GM18526 (cell line): Measurements from ENCODE around the gene ELMO1.

Experiments
- POLR2A ChIP-seq: IDR thresholded peaks from 3 replicates; pipeline ENCODE4 v1.6.1; 2011; ENCODE audit not compliant: insufficient read length; ENCODE audit errors: extremely low read depth

The ELMO1 gene

DNA sequence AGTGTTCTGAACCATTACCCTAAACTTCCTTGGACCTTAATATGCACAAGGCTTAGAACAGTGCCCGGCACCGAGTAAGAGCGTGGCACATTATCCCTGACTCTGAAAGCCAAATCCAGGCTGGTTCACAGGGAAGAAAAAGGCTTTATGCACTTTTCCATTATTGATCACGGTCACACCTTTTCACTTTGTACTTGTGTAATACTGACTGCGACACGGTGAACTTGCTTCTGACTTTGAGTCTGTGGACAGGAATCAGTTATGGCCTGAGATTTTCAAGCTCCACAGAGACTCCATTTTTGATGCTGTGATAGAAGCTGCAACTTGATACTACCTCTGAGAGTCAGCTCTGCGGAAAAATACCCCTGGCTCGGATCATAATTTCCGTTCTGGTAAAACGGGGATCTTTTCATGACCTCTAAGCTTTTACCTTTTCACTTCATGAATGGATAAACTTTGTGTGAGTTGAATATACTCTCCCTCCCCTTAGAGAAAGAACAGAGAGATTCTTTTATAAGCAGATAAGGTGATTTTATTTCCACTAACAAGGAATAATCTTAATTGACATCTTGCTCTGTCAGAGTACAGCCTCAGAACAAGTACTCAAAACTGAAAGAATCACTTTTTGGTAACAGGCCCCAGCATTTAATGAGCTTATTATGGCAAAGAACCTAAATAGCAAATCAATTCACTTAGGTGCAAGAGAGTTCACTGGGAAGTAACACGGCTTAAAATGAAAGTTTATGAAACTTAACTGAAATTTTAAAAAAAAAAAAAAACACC lies 88.8 kb downstream of the ELMO1 start:
- no peak for TF ChIP-seq POLR2A

DNA sequence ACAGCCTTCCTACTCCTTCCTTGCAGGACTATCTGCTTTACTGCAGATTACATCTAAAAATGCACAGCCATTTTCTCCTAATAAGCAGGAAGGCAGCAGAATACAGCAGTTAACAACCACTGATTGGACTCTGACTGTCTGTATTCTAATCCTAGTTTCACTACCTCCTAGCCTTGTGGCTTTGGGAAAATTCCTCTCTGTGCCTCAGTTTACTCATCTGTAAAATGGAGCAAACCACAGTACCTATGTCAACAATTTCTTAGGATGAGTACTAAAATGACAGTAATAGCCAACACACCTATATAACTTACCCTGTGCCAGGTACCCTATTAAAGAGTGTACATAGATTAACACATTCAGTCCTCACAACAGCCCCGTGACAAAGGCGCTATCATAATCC lies 89.5 kb downstream of the ELMO1 start:
- TF ChIP-seq POLR2A: no peak

DNA sequence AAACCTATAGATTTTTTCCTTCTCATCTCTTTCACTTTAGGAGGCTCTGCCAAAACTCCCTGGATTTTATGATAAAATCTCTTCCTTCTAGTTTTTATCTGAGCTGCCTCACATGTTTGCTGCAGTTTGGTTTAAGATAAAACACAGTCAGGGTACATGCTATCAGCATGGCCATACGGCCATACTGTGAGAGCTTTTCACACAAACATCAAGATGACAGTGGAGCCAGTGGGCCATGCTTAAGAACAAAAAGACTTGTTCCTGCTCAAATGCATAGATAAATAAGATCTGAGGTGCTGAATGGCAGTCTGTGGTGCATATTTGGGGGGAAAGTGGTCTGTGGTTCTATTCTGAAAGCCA lies 91.0 kb downstream of the ELMO1 start:
- no peak for TF ChIP-seq POLR2A

DNA sequence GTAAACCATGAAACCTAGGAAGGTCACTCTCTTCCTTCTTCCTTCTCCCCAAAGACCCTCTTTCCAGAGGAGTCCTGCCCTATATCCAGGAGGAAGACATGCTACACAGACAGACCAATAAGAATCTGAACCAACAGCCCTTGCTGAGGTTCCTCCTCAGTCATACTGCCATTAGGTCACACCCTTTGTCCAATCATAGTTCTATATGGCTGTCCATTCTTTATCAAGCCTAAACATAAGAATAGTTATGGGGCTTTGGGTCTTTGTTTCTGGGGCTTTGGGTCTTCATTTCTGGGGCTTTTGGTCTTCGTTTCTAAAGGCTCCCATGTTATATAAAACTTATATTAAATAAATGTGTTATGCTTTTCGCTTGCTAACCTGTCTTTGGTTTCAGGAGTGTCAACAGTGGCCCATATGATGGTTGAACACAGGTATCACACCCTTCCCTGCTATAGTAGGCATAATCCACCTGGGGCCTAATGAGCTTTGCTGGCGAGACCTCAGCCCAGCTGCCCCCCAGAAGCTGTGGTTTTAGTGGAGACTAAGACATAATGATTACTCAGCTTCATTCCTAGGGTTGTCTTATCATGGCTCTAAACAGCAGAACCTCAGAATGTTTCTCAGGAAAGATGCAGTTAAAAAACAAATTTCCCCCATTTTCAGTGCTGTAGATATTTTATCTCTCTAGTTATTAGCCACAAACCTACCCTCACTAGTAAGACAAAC lies 91.6 kb downstream of the ELMO1 start:
- no peak for TF ChIP-seq POLR2A

DNA sequence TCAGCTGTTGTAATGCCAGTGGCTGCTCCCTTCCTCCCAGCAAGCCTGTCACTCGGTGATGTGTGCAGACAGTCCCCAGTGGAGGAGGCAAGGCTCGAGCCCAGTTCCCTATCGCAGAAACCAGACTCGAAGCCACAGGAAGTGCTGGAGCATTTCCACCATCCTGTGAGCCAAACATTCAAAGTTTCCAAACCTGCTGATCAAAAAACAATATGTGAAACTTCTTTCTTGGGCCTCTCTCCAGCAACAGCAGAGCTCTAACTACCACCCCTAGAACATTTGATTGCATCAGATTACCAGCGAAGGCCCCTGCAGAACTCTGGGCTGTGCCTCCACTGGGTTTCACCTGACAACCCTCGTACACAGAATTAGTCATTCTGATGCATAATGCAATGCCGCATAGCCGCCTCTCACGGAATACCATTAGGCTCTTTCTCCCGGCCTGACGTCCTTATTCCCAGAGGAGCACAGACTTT lies 94.0 kb downstream of the ELMO1 start:
- no peak for TF ChIP-seq POLR2A

DNA sequence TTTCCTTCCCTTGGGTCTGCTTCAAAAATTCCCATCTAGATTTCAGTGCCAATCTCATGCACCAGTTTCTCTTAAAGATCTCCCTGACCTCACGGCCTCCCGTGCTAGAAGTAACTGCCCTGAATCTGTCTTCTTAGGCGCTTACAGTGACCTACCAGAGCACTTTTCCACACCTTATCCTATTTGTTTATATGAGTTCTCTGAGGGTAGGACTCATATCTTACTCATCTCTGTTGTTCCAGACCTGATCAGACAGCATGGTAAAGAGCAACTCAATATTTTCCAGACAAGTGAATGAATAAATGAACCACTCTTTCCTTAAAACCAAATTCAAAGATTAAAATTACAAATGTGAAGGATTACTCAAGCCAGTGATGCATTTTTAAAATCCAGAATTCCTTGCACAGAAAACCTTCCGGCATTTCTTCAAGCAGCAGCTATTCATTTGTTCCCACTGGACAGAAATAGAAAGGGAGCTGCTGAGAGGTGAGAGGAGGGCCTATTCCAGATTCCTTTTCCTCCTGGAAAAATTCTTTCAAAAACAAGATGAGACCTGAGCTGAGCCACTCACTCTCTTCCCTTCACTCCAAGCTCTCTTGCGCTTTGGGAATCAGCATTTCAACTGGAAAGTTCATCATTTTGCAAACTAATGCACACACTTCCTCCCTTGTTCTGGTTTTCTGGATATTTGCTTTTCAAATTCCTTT lies 94.6 kb downstream of the ELMO1 start:
- no peak for TF ChIP-seq POLR2A

DNA sequence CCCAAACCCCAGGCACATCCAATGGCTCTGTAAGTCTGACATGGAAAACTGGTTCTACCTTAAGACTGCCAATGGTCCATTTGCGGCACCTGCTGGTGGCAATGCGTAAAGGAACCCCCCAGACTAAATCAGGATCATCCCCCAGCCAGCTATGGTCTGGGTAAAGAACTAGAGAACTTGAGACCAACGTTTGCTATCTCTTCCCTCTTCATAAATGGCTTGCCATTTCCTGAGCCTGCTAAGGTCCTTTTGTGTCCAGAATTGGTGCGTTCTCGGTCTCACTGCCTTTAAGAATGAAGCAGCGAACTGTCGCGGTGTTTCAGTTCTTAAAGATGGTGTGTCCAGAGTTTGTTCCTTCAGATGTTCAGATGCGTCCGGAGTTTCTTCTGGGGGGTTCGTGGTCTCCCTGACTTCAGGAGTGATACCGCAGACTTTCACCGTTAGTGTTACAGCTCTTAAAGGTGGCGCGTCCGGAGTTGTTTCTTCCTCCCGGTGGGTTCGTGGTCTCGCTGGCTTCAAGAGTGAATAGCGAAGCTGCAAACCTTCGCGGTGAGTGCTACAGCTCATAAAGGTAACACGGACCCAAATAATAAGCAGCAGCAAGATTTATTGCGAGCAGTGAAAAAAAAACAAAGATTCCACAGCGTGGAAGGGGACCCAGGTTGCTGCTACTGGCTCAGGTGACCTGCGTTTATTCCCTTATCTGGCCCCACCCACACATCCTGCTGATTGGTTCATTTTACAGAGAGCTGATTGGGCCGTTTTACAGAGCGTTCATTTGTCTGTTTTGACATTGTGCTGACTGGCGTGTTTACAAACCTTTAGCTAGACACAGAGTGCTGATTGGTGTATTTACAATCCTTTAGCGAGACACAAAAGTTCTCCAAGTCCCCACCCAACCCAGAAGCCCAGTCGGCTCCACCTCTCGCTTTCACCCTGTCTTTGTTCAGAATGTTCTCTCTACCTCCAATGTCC lies 95.4 kb downstream of the ELMO1 start:
- no peak for TF ChIP-seq POLR2A

DNA sequence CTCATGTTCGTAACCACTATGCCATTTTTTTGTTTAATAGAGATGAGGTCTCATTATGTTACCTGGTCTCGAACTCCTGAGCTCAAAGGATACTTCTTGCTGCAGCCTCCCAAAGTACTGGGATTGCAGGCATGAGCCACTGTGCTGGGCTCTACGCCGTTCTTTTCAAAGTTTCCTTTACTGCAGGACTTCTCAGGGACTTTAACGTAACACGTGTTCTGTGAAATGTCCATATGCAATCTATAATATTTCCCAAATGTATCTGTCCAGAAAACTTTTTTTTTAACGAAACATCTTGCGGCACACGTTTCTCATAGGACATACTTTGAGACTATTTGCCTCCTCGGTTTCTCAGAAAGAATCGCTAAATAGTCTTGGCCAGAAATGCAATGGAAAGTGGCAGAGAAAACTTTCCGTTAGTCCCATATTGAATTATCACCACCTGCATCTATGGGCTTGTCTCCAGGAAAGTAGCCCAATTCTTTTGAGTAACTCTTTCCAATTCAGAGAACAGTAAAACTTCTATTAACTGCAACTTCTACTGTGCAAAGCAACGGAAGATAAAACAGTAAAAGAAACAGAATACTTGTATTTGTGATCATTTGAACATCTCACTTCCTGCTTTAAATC lies 96.3 kb downstream of the ELMO1 start:
- no peak for TF ChIP-seq POLR2A

DNA sequence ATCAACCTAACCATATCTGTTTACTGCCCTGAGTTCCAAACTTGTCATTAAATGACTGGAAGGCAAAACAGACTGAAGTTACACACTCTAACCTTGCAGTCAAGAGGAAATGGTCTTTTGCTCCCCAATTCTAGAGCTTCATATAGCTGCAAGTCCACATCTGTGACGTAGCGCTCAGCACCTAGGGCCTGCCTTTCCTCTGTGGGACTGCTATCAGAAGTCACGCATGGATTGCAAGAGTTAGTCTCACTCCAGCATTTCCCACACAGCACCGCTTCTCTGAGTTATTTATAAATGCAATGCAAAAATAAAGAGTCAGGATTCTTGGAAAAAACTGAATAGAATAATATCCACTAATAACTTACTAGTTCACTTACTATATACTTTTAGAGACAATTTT lies 96.9 kb downstream of the ELMO1 start:
- TF ChIP-seq POLR2A: no peak

DNA sequence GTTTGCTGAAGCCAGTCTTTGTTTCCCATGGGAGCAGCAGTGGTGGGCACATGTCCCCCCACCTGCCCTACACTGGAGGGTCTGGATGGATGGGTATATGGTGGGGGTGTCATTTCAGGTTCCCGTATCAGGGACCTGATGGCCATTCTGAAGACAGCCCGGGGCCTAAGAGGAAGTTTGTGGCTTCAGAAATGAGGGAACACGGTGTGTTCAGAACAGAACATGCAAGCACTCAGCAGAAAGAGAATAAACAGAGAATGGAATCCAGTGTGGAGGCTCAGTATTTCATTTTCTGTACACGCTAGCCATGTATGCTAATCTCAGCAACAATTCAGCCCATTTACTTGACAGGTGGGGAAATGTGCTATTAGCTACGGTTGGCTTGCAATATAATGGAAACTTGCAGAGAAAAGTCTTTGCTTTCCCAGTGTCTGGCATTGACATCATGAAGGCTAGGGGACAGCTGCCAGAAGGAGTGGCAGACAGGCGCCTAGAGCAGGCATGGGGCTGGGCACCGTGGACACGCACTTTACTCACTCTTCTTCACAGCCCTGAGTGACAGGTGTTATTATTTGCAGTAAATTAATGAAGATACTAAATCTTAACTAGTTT lies 98.6 kb downstream of the ELMO1 start:
- no peak for TF ChIP-seq POLR2A

DNA sequence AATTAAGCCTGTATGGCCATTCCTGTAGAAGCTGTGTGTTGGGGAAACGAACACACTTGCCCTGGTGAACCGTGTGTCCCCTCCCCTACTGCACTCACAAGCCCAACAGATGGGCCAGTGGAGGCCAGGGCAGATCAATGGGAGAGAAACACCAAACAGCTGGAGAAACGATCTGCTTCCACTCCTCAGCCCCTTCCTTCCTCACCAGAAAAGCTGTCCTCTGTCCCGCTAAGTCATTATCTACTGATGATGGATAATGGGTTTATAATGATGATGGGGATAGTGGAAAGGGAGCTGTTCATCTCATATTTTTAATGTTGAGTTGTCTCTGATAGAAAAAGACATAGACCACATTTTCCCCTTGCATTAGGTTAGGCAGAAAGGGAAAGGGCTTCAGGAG lies 99.7 kb downstream of the ELMO1 start:
- no peak for TF ChIP-seq POLR2A

DNA sequence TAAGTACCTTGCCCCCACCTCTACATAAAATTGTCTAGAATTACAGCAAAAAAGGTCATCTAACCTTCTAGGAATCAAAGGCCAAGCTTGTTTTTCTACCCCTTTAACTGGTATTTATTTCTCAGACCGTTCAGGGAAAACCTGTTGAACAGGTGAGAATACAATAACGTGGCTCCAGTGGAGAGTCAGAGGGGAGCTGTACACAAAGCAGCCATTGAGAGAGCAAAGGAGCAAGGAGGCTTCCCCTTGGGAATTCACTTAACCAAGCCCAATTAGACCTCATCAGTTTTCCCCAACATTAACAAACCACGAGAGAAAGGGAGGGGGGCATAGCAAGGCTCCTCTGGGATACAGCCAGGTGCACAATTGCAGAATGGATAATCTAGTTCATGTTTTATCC lies 101.9 kb downstream of the ELMO1 start:
- no peak for TF ChIP-seq POLR2A

DNA sequence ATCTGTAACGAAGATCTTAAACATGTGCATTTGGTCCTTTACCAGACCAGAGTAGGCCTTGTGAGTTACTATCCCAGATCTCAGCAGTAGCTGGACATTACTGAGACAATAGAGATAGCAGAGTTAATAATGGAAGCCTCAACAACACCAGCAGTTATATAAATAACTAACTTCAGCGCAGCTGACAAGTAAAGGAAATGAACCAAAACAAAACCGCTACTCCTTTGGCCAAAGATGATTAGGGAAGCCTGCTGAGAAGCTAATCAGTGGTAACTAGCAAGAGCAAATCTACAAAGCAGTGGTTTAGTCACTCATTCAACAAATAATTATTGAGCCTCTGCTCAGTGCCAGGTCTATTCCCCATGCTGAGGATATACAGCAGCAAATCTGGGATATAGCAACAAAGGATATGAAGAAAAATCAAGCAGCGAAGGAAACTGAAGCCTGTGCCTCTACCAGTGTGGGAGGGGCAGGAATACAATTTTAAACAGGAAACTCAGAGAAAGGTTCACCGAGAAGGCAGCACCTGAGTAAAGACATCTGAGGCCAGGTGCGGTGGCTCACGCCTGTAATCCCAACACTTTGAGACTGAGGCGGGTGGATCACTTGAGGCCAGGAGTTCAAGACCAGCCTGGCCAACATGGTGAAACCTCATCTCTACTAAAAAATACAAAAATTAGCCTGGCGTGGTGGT lies 103.6 kb downstream of the ELMO1 start:
- TF ChIP-seq POLR2A: no peak
